Activated effector memory CD4-positive, alpha-beta T cell treated with anti-CD3 and anti-CD28 coated beads, Interleukin-2, amount 50 U/mL, for 16 hours (primary cell): ENCODE results near the gene RASA3.
"Not testable (repeated sequence)": the region's sequence is repeated elsewhere in the genome, so short reads cannot be mapped to it uniquely, and the experiment has no call there.

Experiments
- DNase-seq: peaks from one replicate; pipeline ENCODE4 v3.0.0-alpha.2; 2020

The RASA3 gene

GRCh38 chr13:114111577-114111976, 20.8 kb downstream of the RASA3 start:
- peak; percentile 66 for DNase-seq

- DNase-seq, result not testable (repeated sequence)
Measured at GRCh38 chr13:114110830-114111189, 21.6 kb downstream of the RASA3 start.

- peak; percentile 90 for DNase-seq
Measured at GRCh38 chr13:114110091-114110829, 22.2 kb downstream of the RASA3 start.

GRCh38 chr13:114109641-114110041, 22.8 kb downstream of the RASA3 start:
- DNase-seq, result peak; percentile 78

- DNase-seq, result peak; percentile 61
Measured at GRCh38 chr13:114108894-114109293, 23.5 kb downstream of the RASA3 start.

GRCh38 chr13:114108141-114108761, 24.2 kb downstream of the RASA3 start:
- peak; percentile 59 for DNase-seq

GRCh38 chr13:114107686-114108081, 24.7 kb downstream of the RASA3 start:
- DNase-seq, result peak; percentile 55

- peak; percentile 59 for DNase-seq
Measured at GRCh38 chr13:114106991-114107685, 25.3 kb downstream of the RASA3 start.

GRCh38 chr13:114106526-114106925, 25.9 kb downstream of the RASA3 start:
- peak; percentile 33 for DNase-seq

GRCh38 chr13:114105521-114106225, 26.8 kb downstream of the RASA3 start:
- peak; percentile 55 for DNase-seq

- DNase-seq, result peak; percentile 60
Measured at GRCh38 chr13:114104655-114105520, 27.5 kb downstream of the RASA3 start.

GRCh38 chr13:114103801-114104654, 28.4 kb downstream of the RASA3 start:
- peak; percentile 62 for DNase-seq

GRCh38 chr13:114103289-114103621, 29.2 kb downstream of the RASA3 start:
- DNase-seq, result not testable (repeated sequence)

- peak; percentile 61 for DNase-seq
Measured at GRCh38 chr13:114102521-114103288, 29.7 kb downstream of the RASA3 start.

GRCh38 chr13:114102131-114102520, 30.3 kb downstream of the RASA3 start:
- DNase-seq, result no peak

- DNase-seq, result peak; percentile 63
Measured at GRCh38 chr13:114101358-114102130, 30.9 kb downstream of the RASA3 start.

GRCh38 chr13:114100446-114101357, 31.7 kb downstream of the RASA3 start:
- peak; percentile 63 for DNase-seq

GRCh38 chr13:114099918-114100445, 32.4 kb downstream of the RASA3 start:
- peak; percentile 66 for DNase-seq
